Retina (tissue), 1 donor: Measurements from ENCODE around the gene ARAP2.
A peak's percentile ranks its signal among the peaks of the same experiment; 100 is the strongest.

Experiments used
- DNase-seq: peaks from one replicate; pipeline ENCODE4 v3.0.0-alpha.2; 2016

ARAP2 gene

GRCh38 chr4:36174570-36174969, 69.7 kb downstream of the ARAP2 start:
- no peak for DNase-seq

GRCh38 chr4:36173905-36174304, 70.4 kb downstream of the ARAP2 start:
- no peak for DNase-seq

DNA sequence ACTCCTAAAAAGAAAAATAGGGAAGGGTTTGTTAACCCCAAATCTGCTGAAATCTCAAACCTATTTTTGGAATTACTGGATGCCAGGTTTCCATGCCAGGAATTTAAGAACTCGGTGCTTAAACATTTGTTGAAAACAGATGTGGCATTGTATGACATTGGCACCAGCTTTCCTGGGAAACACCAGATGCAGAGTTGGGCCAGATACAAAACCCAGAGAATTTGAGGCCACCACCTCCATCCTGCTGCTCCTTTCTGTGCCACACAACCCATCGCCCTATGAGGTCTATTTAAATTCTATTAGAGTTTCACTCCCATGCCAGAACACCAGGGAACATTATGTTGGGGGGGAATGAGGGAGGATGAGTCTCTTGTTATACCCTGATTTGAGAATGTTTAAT, 71.7 kb downstream of the ARAP2 start:
- no peak for DNase-seq

DNA sequence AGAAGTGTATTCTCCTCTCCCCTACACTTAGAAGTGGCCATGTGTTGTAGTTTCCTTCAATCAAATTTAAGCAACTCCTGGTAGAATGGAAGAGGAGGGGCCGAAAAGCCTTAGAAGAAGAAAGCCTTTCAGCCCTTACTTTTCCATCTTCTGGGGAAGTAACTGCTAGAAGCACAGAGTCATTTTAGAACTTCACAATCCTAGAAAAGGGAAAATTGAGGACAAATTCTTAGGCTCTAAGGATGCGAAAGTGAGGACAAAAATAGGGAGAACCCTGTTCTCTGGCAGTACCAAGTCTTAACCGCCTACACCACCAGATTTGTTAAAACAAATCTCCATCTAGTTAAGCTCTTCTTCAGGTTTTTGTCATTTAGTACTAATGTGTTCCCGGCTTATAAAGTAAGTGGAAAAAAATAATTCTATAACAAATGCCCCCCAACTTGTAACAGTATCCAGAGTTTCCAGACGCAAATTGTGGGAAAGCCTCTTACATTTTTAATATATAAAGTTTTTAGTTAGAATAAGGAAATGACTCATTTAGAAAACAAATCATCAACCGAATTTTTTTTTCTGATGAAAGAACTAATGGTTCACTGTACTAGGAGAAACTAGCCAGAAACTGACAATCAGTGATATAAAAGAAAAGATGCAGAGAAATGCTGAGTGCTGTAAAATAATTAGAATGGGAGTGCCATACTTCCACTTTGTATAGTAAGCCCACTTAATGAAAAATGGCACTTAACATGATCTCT, 76.0 kb downstream of the ARAP2 start:
- DNase-seq = no peak

DNA sequence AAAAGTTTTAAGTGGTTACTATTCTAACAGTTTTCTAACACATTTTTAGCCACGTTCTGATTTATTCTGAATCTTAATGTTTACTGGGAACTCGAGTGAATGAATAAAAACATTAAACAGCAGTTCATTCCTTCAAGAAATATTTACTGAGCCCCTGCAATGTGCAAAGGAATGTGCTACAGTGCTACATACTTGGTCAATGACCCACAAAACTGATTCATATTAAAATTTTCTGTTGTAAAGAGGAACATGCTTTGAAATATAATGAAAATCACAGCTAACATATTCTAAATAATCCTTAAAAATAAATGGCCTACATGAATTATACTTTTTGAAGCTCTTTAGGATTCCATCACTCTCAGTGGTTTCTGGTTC, 78.7 kb downstream of the ARAP2 start:
- no peak for DNase-seq

DNA sequence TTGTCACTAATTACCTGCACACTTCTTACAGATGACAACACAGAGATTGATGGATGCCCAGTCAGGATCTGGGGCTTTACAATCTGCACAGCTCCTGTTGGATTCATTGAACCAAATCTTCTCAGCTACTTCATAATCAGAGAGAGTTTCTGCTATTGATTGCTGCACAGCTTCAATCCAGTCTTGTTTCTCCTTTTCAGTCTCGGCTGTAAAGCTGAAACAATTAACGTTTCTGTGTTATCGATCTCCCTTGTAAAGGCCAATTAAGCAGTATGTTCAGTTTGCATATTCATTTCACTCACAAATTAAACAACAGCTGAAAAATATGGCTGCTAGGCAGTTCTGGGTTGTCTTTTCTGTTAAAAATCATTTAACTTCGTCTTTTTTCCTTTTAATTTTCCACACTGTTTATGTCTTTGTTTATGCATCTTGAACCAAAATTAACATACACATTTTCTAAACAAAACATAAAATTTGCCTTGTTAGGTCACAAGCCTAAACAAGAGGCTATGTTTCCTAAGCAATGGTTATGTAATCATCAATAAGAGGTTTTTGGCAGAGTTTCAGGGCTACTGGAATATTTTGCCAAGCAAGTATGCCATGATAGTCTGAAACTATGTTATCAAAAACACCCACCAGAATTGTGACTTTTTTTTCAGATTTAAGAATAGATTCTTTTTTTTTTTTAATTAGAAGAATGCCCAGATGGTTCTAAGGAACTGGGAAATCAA, 79.2 kb downstream of the ARAP2 start:
- DNase-seq = no peak

DNA sequence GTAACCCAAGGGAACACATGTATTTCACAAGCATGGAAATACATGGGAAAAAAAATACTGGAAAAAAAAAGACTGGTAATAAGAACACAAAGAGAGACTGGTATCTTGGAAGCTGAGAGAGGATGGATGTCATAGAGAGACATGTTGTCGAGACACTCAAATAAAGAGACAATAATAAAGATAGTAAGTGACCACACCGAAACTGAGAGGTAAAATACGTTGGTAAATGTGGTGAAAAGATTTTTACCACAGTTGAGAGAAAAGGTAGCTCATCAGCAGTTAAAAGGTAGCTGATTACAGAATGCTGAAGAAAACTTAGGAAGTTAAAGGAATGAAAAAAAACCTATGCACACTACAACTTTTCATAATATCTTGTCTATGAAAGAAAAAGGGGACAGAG, 81.1 kb downstream of the ARAP2 start:
- DNase-seq = no peak

DNA sequence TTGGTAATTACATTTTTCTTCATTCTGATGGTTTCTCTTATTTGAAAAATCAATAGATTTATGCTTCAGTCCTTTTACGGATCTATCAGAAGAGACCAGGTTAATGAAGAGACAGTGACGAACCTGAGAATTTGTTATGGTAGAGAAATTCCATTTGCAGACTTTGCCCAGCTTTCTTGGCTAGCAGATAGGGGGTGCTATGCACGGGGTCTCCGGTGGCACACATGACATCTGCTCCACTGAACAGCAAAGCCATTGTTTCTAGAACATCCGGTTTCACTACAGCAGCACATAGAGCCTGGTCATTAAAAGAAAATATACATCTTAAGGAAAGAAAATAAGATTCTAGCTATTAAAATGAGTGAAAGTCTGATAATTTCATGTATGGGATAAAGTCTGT, 85.1 kb downstream of the ARAP2 start:
- DNase-seq = no peak

DNA sequence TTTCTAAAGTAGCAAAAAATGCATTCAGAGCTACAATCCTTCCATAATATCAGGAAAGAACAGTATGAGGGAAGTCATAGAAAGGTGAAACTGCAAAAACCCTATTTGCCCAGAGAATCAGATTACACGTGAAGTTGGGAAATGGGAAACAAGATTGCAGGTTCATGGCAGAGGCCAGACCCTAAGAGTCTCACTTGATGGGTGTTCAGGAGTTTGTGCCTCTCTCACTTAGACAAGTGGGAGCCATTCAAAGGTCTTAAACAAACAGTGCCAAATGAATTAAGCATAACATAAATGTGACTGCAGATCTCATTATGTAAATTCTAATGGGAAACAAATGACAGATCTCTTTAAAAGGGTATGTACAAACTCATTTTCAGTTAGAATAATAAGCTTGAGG, 91.6 kb downstream of the ARAP2 start:
- DNase-seq = no peak

- DNase-seq = no peak
Observed at GRCh38 chr4:36142504-36142903, 101.8 kb downstream of the ARAP2 start.

DNA sequence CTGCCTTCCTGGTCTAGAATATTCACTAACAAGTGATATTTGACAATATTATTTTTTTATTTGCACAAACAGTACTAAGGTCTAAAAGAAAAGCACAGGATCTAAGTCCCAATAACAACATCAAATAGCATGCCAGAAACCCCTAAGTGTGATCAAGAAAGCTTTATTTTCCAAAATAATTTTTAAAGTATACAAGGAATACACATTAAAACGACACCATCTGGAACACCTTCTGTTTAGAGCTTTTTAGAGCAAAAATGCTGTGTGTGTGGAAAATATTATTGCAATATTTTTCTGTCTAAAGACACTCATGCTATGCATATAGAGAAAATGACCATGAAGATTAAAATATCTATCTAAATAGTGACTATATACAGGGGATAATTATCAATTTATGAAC, 103.1 kb downstream of the ARAP2 start:
- DNase-seq = no peak

DNA sequence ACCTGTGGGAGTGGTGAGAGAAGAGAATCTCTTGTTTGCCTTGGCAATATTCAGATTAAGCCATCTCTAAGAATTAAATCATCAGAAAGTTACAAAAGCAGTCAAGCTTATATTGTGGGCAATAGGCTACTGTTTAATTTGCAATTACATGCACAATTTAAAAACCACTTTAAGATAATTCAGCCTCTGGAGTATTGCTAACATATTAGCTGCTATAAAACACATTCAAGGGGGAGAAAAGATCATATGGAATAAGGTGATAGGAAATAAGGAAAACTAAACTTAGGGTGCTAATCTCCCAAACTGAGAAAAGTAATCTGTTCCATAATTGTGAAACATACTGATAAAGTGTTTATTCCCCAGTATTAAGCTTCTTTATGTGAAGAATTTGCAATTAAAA, 103.9 kb downstream of the ARAP2 start:
- no peak for DNase-seq

DNA sequence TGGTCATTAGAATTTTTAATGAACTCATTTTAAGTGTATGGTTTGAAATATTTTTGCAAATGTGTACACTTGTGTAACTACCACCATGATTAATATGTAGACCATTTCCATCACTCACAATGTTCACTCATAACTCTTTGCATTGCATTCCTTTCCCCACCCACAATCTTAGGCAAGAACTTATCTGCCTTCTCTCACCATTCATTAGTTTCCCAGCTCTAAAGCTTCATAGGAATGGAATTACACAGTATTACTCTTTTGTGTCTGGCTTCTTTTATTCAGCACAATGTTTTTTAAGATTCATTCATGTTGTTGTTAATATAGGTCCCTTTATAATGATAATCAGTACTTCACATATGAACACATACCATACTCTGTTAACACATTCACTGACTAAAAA, 106.1 kb downstream of the ARAP2 start:
- DNase-seq = no peak

- no peak for DNase-seq
Observed at GRCh38 chr4:36137336-36137735, 107.0 kb downstream of the ARAP2 start.

GRCh38 chr4:36133658-36134057, 110.7 kb downstream of the ARAP2 start:
- no peak for DNase-seq

GRCh38 chr4:36133086-36133485, 111.2 kb downstream of the ARAP2 start:
- DNase-seq = no peak

DNA sequence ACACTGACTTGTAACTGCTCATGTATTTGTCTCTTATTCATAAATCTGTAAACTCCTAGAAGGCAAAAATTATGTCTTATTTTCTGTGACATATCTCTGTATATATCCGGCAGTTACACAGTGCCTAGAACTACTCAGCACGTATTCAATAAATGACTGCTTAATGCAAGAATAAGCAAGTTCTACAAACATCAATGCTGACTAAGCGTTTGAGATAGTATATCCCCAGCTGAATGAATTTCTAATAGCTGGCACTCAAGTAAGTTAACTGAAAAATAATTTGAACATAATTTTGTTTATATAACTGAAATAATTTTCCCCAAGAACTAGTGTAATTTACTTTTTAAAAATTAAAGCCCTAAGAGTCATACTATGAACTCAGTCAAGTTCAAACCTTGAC, 113.7 kb downstream of the ARAP2 start:
- DNase-seq = no peak

- DNase-seq = no peak
Observed at GRCh38 chr4:36128689-36129088, 115.6 kb downstream of the ARAP2 start.

- no peak for DNase-seq
Observed at GRCh38 chr4:36123906-36124305, 120.4 kb downstream of the ARAP2 start.

DNA sequence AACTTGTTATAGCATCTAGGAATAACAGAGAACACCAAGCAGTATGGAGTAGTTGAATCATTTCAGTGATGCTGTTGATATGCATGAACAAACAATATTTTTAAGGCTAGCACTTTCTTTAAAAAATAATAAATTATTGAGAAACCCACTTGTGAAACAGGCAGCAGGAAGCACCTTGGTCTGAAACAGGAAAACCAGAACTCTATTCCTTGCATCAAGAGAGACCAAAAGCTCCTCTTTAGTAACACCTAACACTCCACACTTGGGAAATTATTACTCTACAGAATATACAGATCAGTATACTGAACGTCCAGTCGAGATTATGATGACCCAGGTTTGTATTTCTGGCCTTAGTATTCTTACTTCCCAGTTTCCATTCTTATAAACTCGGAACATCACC, 129.0 kb downstream of the ARAP2 start:
- DNase-seq = no peak

DNA sequence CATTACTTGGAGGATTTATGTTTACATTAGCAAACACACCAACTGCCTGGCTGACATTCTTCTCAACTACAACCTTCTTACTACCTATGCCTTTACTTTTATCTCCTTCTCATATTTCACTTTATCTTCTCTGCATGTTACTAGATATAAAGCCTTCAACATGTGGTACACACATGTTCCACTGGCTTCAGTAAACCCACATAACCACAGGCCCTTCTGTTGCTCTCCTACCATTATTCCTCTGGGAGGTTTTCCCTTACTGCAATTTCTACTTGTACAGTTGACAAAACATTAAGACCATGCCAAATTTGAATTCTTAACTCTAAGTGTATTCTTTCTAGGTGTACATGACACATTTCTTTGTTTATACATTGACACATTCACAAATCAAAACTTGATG, 133.1 kb downstream of the ARAP2 start:
- DNase-seq = no peak

- DNase-seq = no peak
Observed at GRCh38 chr4:36099509-36099908, 144.8 kb downstream of the ARAP2 start.

- no peak for DNase-seq
Observed at GRCh38 chr4:36094995-36095394, 149.3 kb downstream of the ARAP2 start.

DNA sequence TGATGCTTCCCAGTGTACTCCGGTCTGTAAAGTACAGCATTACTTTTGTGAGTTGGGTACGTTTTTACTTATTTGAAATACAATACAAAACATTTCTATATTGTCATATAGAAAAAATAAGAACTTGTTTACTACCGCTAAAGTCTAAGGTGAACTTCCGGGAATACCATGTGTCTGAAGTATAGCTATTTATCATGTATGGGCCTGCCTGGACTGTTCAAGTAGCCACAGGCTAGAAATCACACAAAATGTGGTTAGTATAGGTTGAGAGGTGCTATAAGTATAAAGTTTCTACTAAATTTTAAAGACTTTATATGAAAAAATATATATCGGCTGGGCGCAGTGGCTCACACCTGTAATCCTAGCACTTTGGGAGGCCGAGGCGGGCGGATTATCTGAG, 152.3 kb downstream of the ARAP2 start:
- no peak for DNase-seq

GRCh38 chr4:36088542-36088941, 155.8 kb downstream of the ARAP2 start:
- peak; percentile 36 for DNase-seq
